WTC11 (cell line): ENCODE results near the gene PAIP2B. TPM values are rescaled to one million over a fixed set of nuclear protein-coding genes. Genes with fewer than 3 reads are reported as not detected.

ENCODE experiments used
- ATAC-seq: fragments of 200-7000 bp; cut with Tn5 transposase; 2 replicates; pipeline ENCODE4 v1.10.0; 2021; ENCODE audit warnings: mild to moderate bottlenecking, moderate library complexity
- CTCF ChIA-PET: fragments of 300-600 bp; sonication (Branson Sonifier 250); formaldehyde crosslinking; loops from one replicate; lab custom pipeline; 2021; ENCODE audit warnings: antibody characterized with exemption; lab: Charles Lee
- POLR2A ChIA-PET: fragments of 350-600 bp; sonication (Branson Sonifier 250); formaldehyde crosslinking; loops from one replicate; lab custom pipeline; 2021; ENCODE audit warnings: antibody characterized with exemption; lab: Charles Lee
- DNase-seq: peaks from one replicate; pipeline ENCODE4 v3.0.0; 2021; ENCODE audit warnings: low spot score
- H3K27ac Mint-ChIP-seq: 2 replicates; pipeline ENCODE4 v1.8.0; 2021; ENCODE audit warnings: mixed read lengths
- H3K27me3 Mint-ChIP-seq: 2 replicates; pipeline ENCODE4 v1.8.0; 2021; ENCODE audit warnings: low read depth, mild to moderate bottlenecking, moderate library complexity, mixed read lengths
- H3K36me3 Mint-ChIP-seq: 2 replicates; pipeline ENCODE4 v1.8.0; 2021; ENCODE audit warnings: mixed read lengths
- H3K4me1 Mint-ChIP-seq: 2 replicates; pipeline ENCODE4 v1.8.0; 2022; ENCODE audit warnings: mixed read lengths
- H3K4me3 Mint-ChIP-seq: 2 replicates; pipeline ENCODE4 v1.8.0; 2021; ENCODE audit warnings: mild to moderate bottlenecking, moderate library complexity, mixed read lengths
- H3K9me3 Mint-ChIP-seq: 2 replicates; pipeline ENCODE4 v1.8.0; 2021; ENCODE audit warnings: mixed read lengths
- CTCF ChIP-seq: fragments of 200-600 bp; IDR thresholded peaks from 2 replicates; pipeline ENCODE4 v1.8.0; 2022; ENCODE audit warnings: antibody characterized with exemption
- EMX1 ChIP-seq: fragments of 250-450 bp; sonication (Bioruptor Pico); IDR thresholded peaks from 2 replicates; pipeline ENCODE4 v1.8.0; 2021; ENCODE audit warnings: mild to moderate bottlenecking
- GABPB1 ChIP-seq: sonication (generic); formaldehyde crosslinking; IDR thresholded peaks from 2 replicates; pipeline ENCODE4 v1.8.1; 2023; ENCODE audit warnings: mild to moderate bottlenecking, missing genetic modification reagents
- GRHL2 ChIP-seq: fragments of 250-450 bp; sonication (Bioruptor Pico); IDR thresholded peaks from 2 replicates; pipeline ENCODE4 v1.8.0; 2022; ENCODE audit warnings: mild to moderate bottlenecking, moderate library complexity; ENCODE audit not compliant: insufficient replicate concordance, severe bottlenecking
- JAZF1 ChIP-seq: fragments of 250-450 bp; sonication (Bioruptor Pico); IDR thresholded peaks from 2 replicates; pipeline ENCODE4 v1.9.0; 2021; ENCODE audit warnings: moderate library complexity, mild to moderate bottlenecking, inconsistent platforms
- JUN ChIP-seq: sonication (generic); formaldehyde crosslinking; IDR thresholded peaks from 2 replicates; pipeline ENCODE4 v1.8.0; 2023; ENCODE audit warnings: mild to moderate bottlenecking, missing genetic modification reagents
- MXD4 ChIP-seq: fragments of 250-450 bp; sonication (Bioruptor Pico); IDR thresholded peaks from 2 replicates; pipeline ENCODE4 v1.8.0; 2021; ENCODE audit warnings: mild to moderate bottlenecking, moderate library complexity, borderline replicate concordance
- MYBL2 ChIP-seq: sonication (generic); formaldehyde crosslinking; IDR thresholded peaks from 2 replicates; pipeline ENCODE4 v1.8.1; 2023; ENCODE audit warnings: mild to moderate bottlenecking, moderate library complexity, missing genetic modification reagents
- NFATC4 ChIP-seq: fragments of 250-450 bp; sonication (Bioruptor Pico); IDR thresholded peaks from 2 replicates; pipeline ENCODE4 v1.9.0; 2021; ENCODE audit warnings: mild to moderate bottlenecking
- NFE2L1 ChIP-seq: sonication (generic); formaldehyde crosslinking; IDR thresholded peaks from 2 replicates; pipeline ENCODE4 v1.8.1; 2023; ENCODE audit warnings: missing genetic modification reagents
- NR2C2 ChIP-seq: sonication (generic); formaldehyde crosslinking; IDR thresholded peaks from 2 replicates; pipeline ENCODE4 v1.8.0; 2022; ENCODE audit warnings: mild to moderate bottlenecking, missing genetic modification reagents
- NR3C1 ChIP-seq: sonication (generic); formaldehyde crosslinking; conservative IDR thresholded peaks from 2 replicates; pipeline ENCODE4 v1.8.1; 2023; ENCODE audit warnings: low read depth, mild to moderate bottlenecking, missing genetic modification reagents
- RORB ChIP-seq: fragments of 250-450 bp; sonication (Bioruptor Pico); IDR thresholded peaks from 2 replicates; pipeline ENCODE4 v1.9.0; 2021; ENCODE audit warnings: mild to moderate bottlenecking
- TEAD1 ChIP-seq: sonication (generic); formaldehyde crosslinking; IDR thresholded peaks from 2 replicates; pipeline ENCODE4 v1.8.0; 2022; ENCODE audit warnings: mild to moderate bottlenecking, missing genetic modification reagents
- ZBTB43 ChIP-seq: sonication (generic); formaldehyde crosslinking; IDR thresholded peaks from 2 replicates; pipeline ENCODE4 v1.8.1; 2023; ENCODE audit warnings: mild to moderate bottlenecking, missing genetic modification reagents
- ZNF219 ChIP-seq: sonication (generic); formaldehyde crosslinking; IDR thresholded peaks from 2 replicates; pipeline ENCODE4 v1.8.0; 2023; ENCODE audit warnings: missing genetic modification reagents, mild to moderate bottlenecking, borderline replicate concordance
- ZNF263 ChIP-seq: sonication (generic); formaldehyde crosslinking; IDR thresholded peaks from 2 replicates; pipeline ENCODE4 v1.8.1; 2022; ENCODE audit warnings: low read depth, mild to moderate bottlenecking, moderate library complexity, missing genetic modification reagents
- ZNF317 ChIP-seq: sonication (generic); formaldehyde crosslinking; IDR thresholded peaks from 2 replicates; pipeline ENCODE4 v1.8.1; 2023; ENCODE audit warnings: low read depth, mild to moderate bottlenecking, moderate library complexity, missing genetic modification reagents, borderline replicate concordance
- ZNF423 ChIP-seq: fragments of 250-450 bp; sonication (Bioruptor Pico); IDR thresholded peaks from 2 replicates; pipeline ENCODE4 v2.1.2; 2022; ENCODE audit warnings: mild to moderate bottlenecking, moderate library complexity
- total RNA-seq: library from RNA; stranded (reverse); gene quantifications from 3 replicates; pipeline ENCODE4 v1.2.3, GENCODE V29; 2021
- TF ChIP-seq, protein P1 (sequence below): sonication (generic); formaldehyde crosslinking; IDR thresholded peaks from 2 replicates; pipeline ENCODE4 v1.8.0; 2023; ENCODE audit warnings: mild to moderate bottlenecking, missing genetic modification reagents
- TF ChIP-seq, protein P2 (sequence below): fragments of 250-450 bp; sonication (Bioruptor Pico); IDR thresholded peaks from 2 replicates; pipeline ENCODE4 v1.9.0; 2021; ENCODE audit warnings: mild to moderate bottlenecking, borderline replicate concordance

PAIP2B gene
- total RNA-seq, 1 experiment from 2014 or later: 19.3 TPM

DNA sequence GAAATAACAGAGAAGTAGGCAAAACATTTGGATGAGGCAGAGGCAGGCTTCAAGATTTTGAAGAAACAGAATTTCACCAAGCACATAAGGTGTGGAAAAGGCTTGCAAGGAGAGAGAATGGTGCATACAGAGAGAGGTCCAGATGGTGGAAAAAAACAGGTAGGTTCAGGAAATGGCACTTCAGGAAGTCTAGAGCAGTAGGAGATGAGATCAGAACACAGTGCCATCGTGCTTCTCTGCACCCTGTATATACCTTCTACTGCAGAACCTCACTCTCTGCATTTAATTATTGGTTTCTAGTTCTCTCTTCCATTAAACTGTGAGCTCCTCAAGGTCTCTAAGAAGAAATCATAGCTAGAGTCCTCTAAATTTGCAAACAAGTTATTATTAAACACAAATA is 2.4 kb downstream of the PAIP2B start:
- Mint-ChIP-seq H3K27ac (no peak overlapping the region), H3K4me3 (no peak overlapping the region), H3K4me1 (peaks cover 12% of the 10 kb centered on the region), H3K9me3 (peaks cover 10% of the 10 kb centered on the region), H3K27me3 (peaks cover 4% of the 10 kb centered on the region; the same call in 1 of the 2 replicates), H3K36me3 (peaks cover 5% of the 10 kb centered on the region; the same call in 1 of the 2 replicates)
- no peak for TF ChIP-seq GRHL2 (CRISPR knock-in tag)
- no peak for TF ChIP-seq GABPB1
- no peak for TF ChIP-seq EMX1 (CRISPR knock-in tag)
- TF ChIP-seq, protein P1, sequence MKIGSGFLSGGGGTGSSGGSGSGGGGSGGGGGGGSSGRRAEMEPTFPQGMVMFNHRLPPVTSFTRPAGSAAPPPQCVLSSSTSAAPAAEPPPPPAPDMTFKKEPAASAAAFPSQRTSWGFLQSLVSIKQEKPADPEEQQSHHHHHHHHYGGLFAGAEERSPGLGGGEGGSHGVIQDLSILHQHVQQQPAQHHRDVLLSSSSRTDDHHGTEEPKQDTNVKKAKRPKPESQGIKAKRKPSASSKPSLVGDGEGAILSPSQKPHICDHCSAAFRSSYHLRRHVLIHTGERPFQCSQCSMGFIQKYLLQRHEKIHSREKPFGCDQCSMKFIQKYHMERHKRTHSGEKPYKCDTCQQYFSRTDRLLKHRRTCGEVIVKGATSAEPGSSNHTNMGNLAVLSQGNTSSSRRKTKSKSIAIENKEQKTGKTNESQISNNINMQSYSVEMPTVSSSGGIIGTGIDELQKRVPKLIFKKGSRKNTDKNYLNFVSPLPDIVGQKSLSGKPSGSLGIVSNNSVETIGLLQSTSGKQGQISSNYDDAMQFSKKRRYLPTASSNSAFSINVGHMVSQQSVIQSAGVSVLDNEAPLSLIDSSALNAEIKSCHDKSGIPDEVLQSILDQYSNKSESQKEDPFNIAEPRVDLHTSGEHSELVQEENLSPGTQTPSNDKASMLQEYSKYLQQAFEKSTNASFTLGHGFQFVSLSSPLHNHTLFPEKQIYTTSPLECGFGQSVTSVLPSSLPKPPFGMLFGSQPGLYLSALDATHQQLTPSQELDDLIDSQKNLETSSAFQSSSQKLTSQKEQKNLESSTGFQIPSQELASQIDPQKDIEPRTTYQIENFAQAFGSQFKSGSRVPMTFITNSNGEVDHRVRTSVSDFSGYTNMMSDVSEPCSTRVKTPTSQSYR (CRISPR knock-in tag): no peak
- no peak for TF ChIP-seq JUN (CRISPR knock-in tag)
- TF ChIP-seq ZNF263 (CRISPR knock-in tag): no peak
- TF ChIP-seq JAZF1: no peak
- DNase-seq (no peak), ATAC-seq (no peak)
- ChIA-PET CTCF (interaction anchor here (0.7 to 2.5 kb wide), 9 partner anchors 12 to 120 kb away, joined by 3 to 14 read pairs (median 4); partner anchors contain the start of gene ZNF638), POLR2A (no interaction called here)

DNA sequence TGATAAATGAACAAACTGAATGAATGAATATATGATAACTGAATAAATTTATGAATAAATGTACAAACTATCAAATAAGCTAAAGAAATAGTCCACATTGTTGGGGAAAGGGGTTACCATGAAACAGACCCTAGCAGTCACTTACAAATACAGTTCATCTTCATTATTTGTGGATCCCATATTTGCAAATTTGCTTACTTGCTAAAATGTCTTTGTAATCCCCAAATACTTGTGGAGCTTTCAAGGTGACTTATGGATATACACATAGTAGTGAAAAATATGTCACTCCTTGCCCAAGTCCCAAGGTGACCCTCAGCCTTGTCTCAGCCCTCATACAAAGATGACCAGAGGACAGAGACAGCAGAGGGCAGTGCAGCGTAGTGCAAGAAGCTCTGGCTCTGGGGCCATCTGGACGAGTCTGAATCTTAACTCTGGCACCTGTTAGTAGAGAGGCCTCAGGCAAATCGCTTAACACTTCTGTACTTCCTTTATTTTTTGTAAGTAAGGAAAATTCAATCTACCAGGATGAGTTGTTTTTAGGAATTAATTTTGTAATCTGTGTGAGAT is 3.1 kb downstream of the PAIP2B start:
- ATAC-seq: no peak
- H3K9me3 Mint-ChIP-seq: peaks cover 9% of the 10 kb centered on the region
- TF ChIP-seq ZNF219 (no peak), ZNF317 (no peak), JUN (CRISPR knock-in tag) (no peak), TEAD1 (CRISPR knock-in tag) (no peak), MXD4 (no peak), CTCF (no peak), JAZF1 (no peak), ZNF423 (CRISPR knock-in tag) (no peak), NFATC4 (no peak), RORB (CRISPR knock-in tag) (no peak), MYBL2 (CRISPR knock-in tag) (no peak), NR3C1 (CRISPR knock-in tag) (no peak), NFE2L1 (no peak), NR2C2 (no peak), ZBTB43 (CRISPR knock-in tag) (no peak)
- TF ChIP-seq, protein P2, sequence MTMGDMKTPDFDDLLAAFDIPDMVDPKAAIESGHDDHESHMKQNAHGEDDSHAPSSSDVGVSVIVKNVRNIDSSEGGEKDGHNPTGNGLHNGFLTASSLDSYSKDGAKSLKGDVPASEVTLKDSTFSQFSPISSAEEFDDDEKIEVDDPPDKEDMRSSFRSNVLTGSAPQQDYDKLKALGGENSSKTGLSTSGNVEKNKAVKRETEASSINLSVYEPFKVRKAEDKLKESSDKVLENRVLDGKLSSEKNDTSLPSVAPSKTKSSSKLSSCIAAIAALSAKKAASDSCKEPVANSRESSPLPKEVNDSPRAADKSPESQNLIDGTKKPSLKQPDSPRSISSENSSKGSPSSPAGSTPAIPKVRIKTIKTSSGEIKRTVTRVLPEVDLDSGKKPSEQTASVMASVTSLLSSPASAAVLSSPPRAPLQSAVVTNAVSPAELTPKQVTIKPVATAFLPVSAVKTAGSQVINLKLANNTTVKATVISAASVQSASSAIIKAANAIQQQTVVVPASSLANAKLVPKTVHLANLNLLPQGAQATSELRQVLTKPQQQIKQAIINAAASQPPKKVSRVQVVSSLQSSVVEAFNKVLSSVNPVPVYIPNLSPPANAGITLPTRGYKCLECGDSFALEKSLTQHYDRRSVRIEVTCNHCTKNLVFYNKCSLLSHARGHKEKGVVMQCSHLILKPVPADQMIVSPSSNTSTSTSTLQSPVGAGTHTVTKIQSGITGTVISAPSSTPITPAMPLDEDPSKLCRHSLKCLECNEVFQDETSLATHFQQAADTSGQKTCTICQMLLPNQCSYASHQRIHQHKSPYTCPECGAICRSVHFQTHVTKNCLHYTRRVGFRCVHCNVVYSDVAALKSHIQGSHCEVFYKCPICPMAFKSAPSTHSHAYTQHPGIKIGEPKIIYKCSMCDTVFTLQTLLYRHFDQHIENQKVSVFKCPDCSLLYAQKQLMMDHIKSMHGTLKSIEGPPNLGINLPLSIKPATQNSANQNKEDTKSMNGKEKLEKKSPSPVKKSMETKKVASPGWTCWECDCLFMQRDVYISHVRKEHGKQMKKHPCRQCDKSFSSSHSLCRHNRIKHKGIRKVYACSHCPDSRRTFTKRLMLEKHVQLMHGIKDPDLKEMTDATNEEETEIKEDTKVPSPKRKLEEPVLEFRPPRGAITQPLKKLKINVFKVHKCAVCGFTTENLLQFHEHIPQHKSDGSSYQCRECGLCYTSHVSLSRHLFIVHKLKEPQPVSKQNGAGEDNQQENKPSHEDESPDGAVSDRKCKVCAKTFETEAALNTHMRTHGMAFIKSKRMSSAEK: no peak
- ChIA-PET CTCF (interaction anchor here (0.7 to 2.5 kb wide), 10 partner anchors 9 to 121 kb away, joined by 3 to 14 read pairs (median 4); partner anchors contain the start of gene ZNF638), POLR2A (interaction anchor here (1.2 kb wide), 1 partner anchor 75 kb away, joined by 3 read pairs; no protein-coding TSS in a partner anchor)
- peaks cover 4% of the 10 kb centered on the region; the same call in 1 of the 2 replicates for H3K27me3 Mint-ChIP-seq
- H3K36me3 Mint-ChIP-seq: peaks cover 5% of the 10 kb centered on the region; the same call in 1 of the 2 replicates
- H3K4me1 Mint-ChIP-seq: peaks cover 12% of the 10 kb centered on the region
- DNase-seq: peak; percentile 71
- no peak overlapping the region for H3K27ac Mint-ChIP-seq
- H3K4me3 Mint-ChIP-seq: no peak overlapping the region
